IgD-negative memory B cell (primary cell): ENCODE measurements around the gene ANXA7. TPM values are rescaled to one million over a fixed set of nuclear protein-coding genes. Genes with fewer than 3 reads are reported as not detected.

Experiments
- H3K27ac Mint-ChIP-seq, 3 donors: one replicate each; pipeline ENCODE4 v1.8.0; 2020 to 2022; ENCODE audit warnings: mild to moderate bottlenecking in 3 of 3, mixed read lengths in 3 of 3, moderate library complexity in 1 of 3
- H3K27me3 Mint-ChIP-seq: one replicate; pipeline ENCODE4 v1.8.0; 2021; ENCODE audit warnings: mixed read lengths
- H3K36me3 Mint-ChIP-seq: one replicate; pipeline ENCODE4 v1.8.0; 2020; ENCODE audit warnings: mild to moderate bottlenecking, mixed read lengths
- H3K4me1 Mint-ChIP-seq, 3 donors: one replicate each; pipeline ENCODE4 v1.8.0; 2020 to 2022; ENCODE audit warnings: mixed read lengths in 3 of 3, mild to moderate bottlenecking in 1 of 3
- H3K4me3 Mint-ChIP-seq, 4 donors: one replicate each; pipeline ENCODE4 v1.8.0; 2020 to 2022; ENCODE audit warnings: mild to moderate bottlenecking in 4 of 4, mixed read lengths in 4 of 4, moderate library complexity in 3 of 4
- H3K9me3 Mint-ChIP-seq, 3 donors: one replicate each; pipeline ENCODE4 v1.8.0; 2020 to 2021; ENCODE audit warnings: mixed read lengths in 3 of 3, mild to moderate bottlenecking in 1 of 3
- polyA plus RNA-seq: library from polyadenylated mRNA; unstranded; fragments of 300-500 nt; fragmentation: Illumina TruSeq; gene quantifications from one replicate; pipeline ENCODE4 v1.2.3, GENCODE V29; 2021

ANXA7 gene
- polyA plus RNA-seq, 1 donor from 2014 or later: 158 TPM

GRCh38 chr10:73388228-73388627 lies 25.6 kb downstream of the ANXA7 start:
- peaks cover 0 to 4% (median 4%) of the 10 kb centered on the region in 3 donors for H3K4me1 Mint-ChIP-seq
- H3K4me3 Mint-ChIP-seq: no peak overlapping the region
- H3K27ac Mint-ChIP-seq: no peak overlapping the region
- H3K36me3 Mint-ChIP-seq: peaks cover 3% of the 10 kb centered on the region
- no peaks in the 10 kb centered on the region for H3K9me3 Mint-ChIP-seq
- no peaks in the 10 kb centered on the region for H3K27me3 Mint-ChIP-seq

GRCh38 chr10:73386583-73386982 lies 27.3 kb downstream of the ANXA7 start:
- Mint-ChIP-seq H3K27me3 (no peaks in the 10 kb centered on the region), H3K4me1 (peaks cover 0 to 1% (median under 1%) of the 10 kb centered on the region in 3 donors), H3K36me3 (peaks cover under 1% of the 10 kb centered on the region), H3K4me3 (no peak overlapping the region), H3K9me3 (no peaks in the 10 kb centered on the region), H3K27ac (peak overlapping the region in 1 of 3 donors; percentile 69)

GRCh38 chr10:73379064-73379748 lies 34.7 kb downstream of the ANXA7 start:
- Mint-ChIP-seq H3K4me1 (peaks cover 5 to 6% (median 5%) of the 10 kb centered on the region in 3 donors), H3K27ac (peak overlapping the region; percentile 14 to 79 (median 59)), H3K36me3 (peaks cover 3% of the 10 kb centered on the region), H3K9me3 (no peaks in the 10 kb centered on the region), H3K27me3 (no peaks in the 10 kb centered on the region), H3K4me3 (peak overlapping the region in 1 of 4 donors; percentile 2)

GRCh38 chr10:73376679-73377078 lies 37.2 kb downstream of the ANXA7 start:
- Mint-ChIP-seq H3K27ac (peak overlapping the region in 1 of 3 donors; percentile 68), H3K36me3 (peaks cover 6% of the 10 kb centered on the region), H3K4me1 (peaks cover 4 to 5% (median 5%) of the 10 kb centered on the region in 3 donors), H3K27me3 (no peaks in the 10 kb centered on the region), H3K4me3 (no peak overlapping the region), H3K9me3 (no peaks in the 10 kb centered on the region)

GRCh38 chr10:73368238-73368637 lies 45.6 kb downstream of the ANXA7 start:
- Mint-ChIP-seq H3K36me3 (peaks cover 13% of the 10 kb centered on the region), H3K9me3 (peaks cover 0 to 4% (median 0%) of the 10 kb centered on the region in 3 donors), H3K4me3 (no peak overlapping the region), H3K4me1 (peaks cover 9 to 16% (median 16%) of the 10 kb centered on the region in 3 donors), H3K27me3 (no peaks in the 10 kb centered on the region), H3K27ac (peak overlapping the region in 1 of 3 donors; percentile 72)

- peak overlapping the region; percentile 53 to 91 (median 80) for H3K27ac Mint-ChIP-seq
- peak overlapping the region in 2 of 4 donors; percentile 2 to 63 for H3K4me3 Mint-ChIP-seq
- peaks cover 9 to 16% (median 16%) of the 10 kb centered on the region in 3 donors for H3K4me1 Mint-ChIP-seq
Observed at GRCh38 chr10:73366381-73367298, 47.2 kb downstream of the ANXA7 start.

GRCh38 chr10:73364964-73365363 lies 48.9 kb downstream of the ANXA7 start:
- H3K4me3 Mint-ChIP-seq: no peak overlapping the region
- H3K4me1 Mint-ChIP-seq: peaks cover 9 to 16% (median 15%) of the 10 kb centered on the region in 3 donors
- H3K27ac Mint-ChIP-seq: no peak overlapping the region
- H3K9me3 Mint-ChIP-seq: peaks cover 0 to 4% (median 0%) of the 10 kb centered on the region in 3 donors
- peaks cover 13% of the 10 kb centered on the region for H3K36me3 Mint-ChIP-seq
- no peaks in the 10 kb centered on the region for H3K27me3 Mint-ChIP-seq

More at GRCh38 chr10:73366381-73367298, 47.2 kb downstream of the ANXA7 start:
- Mint-ChIP-seq H3K36me3 (peaks cover 11% of the 10 kb centered on the region), H3K27me3 (no peaks in the 10 kb centered on the region), H3K9me3 (peaks cover 0 to 4% (median 0%) of the 10 kb centered on the region in 3 donors)

- H3K27ac Mint-ChIP-seq: no peak overlapping the region
Observed at GRCh38 chr10:73359492-73359891, 54.4 kb downstream of the ANXA7 start.

GRCh38 chr10:73358331-73359279 lies 55.3 kb downstream of the ANXA7 start, which contains the start of gene CFAP70:
TSS of gene CFAP70 (minus strand) at chr10:73358864. CDS start at chr10:73354796, 4,068 bp downstream.
- Mint-ChIP-seq H3K4me3 (peak within 1 kb of the TSS; percentile 93 to 99 (median 98)), H3K4me1 (peaks cover 4 to 12% (median 5%) of the 10 kb centered on the region in 3 donors), H3K36me3 (peaks cover 1% of the 10 kb centered on the region), H3K27me3 (peaks cover 2% of the 10 kb centered on the region), H3K9me3 (peaks cover 0 to 1% (median 0%) of the 10 kb centered on the region in 3 donors), H3K27ac (peak within 1 kb of the TSS; percentile 69 to 99 (median 99))

More at GRCh38 chr10:73359492-73359891, 54.4 kb downstream of the ANXA7 start:
- Mint-ChIP-seq H3K4me3 (peak overlapping the region; percentile 34 to 98 (median 62)), H3K9me3 (peaks cover 0 to 1% (median 0%) of the 10 kb centered on the region in 3 donors), H3K4me1 (peaks cover 4 to 12% (median 5%) of the 10 kb centered on the region in 3 donors), H3K36me3 (peaks cover 1% of the 10 kb centered on the region), H3K27me3 (peaks cover 2% of the 10 kb centered on the region)

GRCh38 chr10:73357821-73358220 lies 56.0 kb downstream of the ANXA7 start:
- H3K27ac Mint-ChIP-seq: peak overlapping the region; percentile 69 to 99 (median 99)
- H3K9me3 Mint-ChIP-seq: peaks cover 0 to 1% (median 0%) of the 10 kb centered on the region in 3 donors
- peaks cover 2% of the 10 kb centered on the region for H3K27me3 Mint-ChIP-seq

GRCh38 chr10:73357166-73357565 lies 56.7 kb downstream of the ANXA7 start:
- H3K27me3 Mint-ChIP-seq: peaks cover 2% of the 10 kb centered on the region
- H3K4me3 Mint-ChIP-seq: peak overlapping the region in 2 of 4 donors; percentile 93 to 99
- H3K4me1 Mint-ChIP-seq: peaks cover 4 to 12% (median 5%) of the 10 kb centered on the region in 3 donors
- peaks cover 4% of the 10 kb centered on the region for H3K36me3 Mint-ChIP-seq
- H3K27ac Mint-ChIP-seq: no peak overlapping the region
- H3K9me3 Mint-ChIP-seq: peaks cover 0 to 1% (median 0%) of the 10 kb centered on the region in 3 donors

More at GRCh38 chr10:73357821-73358220, 56.0 kb downstream of the ANXA7 start:
- peaks cover 1% of the 10 kb centered on the region for H3K36me3 Mint-ChIP-seq
- peak overlapping the region; percentile 93 to 99 (median 98) for H3K4me3 Mint-ChIP-seq
- peaks cover 4 to 12% (median 5%) of the 10 kb centered on the region in 3 donors for H3K4me1 Mint-ChIP-seq

- Mint-ChIP-seq H3K27me3 (no peaks in the 10 kb centered on the region), H3K4me1 (no peaks in the 10 kb centered on the region), H3K27ac (no peak overlapping the region), H3K9me3 (no peaks in the 10 kb centered on the region), H3K36me3 (peaks cover 6% of the 10 kb centered on the region), H3K4me3 (no peak overlapping the region)
Observed at GRCh38 chr10:73344269-73344668, 69.6 kb downstream of the ANXA7 start.

- H3K4me3 Mint-ChIP-seq: no peak overlapping the region
- H3K4me1 Mint-ChIP-seq: no peaks in the 10 kb centered on the region
- no peak overlapping the region for H3K27ac Mint-ChIP-seq
- no peaks in the 10 kb centered on the region for H3K9me3 Mint-ChIP-seq
- H3K36me3 Mint-ChIP-seq: peaks cover 6% of the 10 kb centered on the region
- no peaks in the 10 kb centered on the region for H3K27me3 Mint-ChIP-seq
Observed at GRCh38 chr10:73340121-73340520, 73.7 kb downstream of the ANXA7 start.

- no peaks in the 10 kb centered on the region for H3K4me1 Mint-ChIP-seq
Observed at GRCh38 chr10:73339436-73339835, 74.4 kb downstream of the ANXA7 start.

More at GRCh38 chr10:73339436-73339835, 74.4 kb downstream of the ANXA7 start:
- peaks cover 3% of the 10 kb centered on the region for H3K36me3 Mint-ChIP-seq
- no peak overlapping the region for H3K27ac Mint-ChIP-seq
- H3K9me3 Mint-ChIP-seq: no peaks in the 10 kb centered on the region
- H3K27me3 Mint-ChIP-seq: no peaks in the 10 kb centered on the region
- no peak overlapping the region for H3K4me3 Mint-ChIP-seq
